GM19239 (cell line): ENCODE results near the gene AFP.
A peak's percentile ranks its signal among the peaks of the same experiment; 100 is the strongest.
"Not testable (repeated sequence)": the region's sequence is repeated elsewhere in the genome, so short reads cannot be mapped to it uniquely, and the experiment has no call there.

Experiments
- DNase-seq: peaks from one replicate; pipeline ENCODE4 v3.0.0; 2011; ENCODE audit warnings: low spot score; ENCODE audit not compliant: insufficient read length
- FAIRE-seq: peaks from 2 replicates; lab custom pipeline; 2011; peaks lifted over from hg19 to GRCh38; lab: Jason Lieb, UNC

Gene AFP

DNA sequence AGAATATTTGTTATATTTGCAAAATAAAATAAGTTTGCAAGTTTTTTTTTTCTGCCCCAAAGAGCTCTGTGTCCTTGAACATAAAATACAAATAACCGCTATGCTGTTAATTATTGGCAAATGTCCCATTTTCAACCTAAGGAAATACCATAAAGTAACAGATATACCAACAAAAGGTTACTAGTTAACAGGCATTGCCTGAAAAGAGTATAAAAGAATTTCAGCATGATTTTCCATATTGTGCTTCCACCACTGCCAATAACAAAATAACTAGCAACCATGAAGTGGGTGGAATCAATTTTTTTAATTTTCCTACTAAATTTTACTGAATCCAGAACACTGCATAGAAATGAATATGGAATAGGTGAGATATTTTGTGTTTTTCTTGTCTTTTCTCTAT lies at the start of gene AFP:
TSS of gene AFP (plus strand) at position 238 of the 400 bp plus-strand sequence. CDS start at position 280, 42 bp downstream.
- no peak for FAIRE-seq
- no peak for DNase-seq

DNA sequence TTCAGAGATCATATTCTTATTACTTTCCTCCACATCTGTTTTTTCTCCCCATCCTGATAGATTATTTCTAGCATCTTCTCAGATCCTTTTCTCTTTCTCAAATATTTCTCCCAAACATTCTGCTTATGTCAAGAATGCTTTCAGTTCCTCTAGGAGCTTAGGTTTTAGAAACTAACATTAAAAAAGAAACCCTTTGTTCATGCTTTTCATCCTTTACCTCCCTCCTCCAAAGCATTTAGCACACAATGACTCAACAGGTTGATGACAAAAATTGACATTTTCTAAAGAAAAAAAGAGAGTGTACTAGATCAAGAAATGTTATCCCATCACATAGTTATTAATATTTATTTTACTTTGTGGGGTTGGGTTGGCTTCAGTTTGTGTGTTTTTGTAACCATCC lies 48.5 kb upstream of the AFP start:
- FAIRE-seq, result no peak
- no peak for DNase-seq

DNA sequence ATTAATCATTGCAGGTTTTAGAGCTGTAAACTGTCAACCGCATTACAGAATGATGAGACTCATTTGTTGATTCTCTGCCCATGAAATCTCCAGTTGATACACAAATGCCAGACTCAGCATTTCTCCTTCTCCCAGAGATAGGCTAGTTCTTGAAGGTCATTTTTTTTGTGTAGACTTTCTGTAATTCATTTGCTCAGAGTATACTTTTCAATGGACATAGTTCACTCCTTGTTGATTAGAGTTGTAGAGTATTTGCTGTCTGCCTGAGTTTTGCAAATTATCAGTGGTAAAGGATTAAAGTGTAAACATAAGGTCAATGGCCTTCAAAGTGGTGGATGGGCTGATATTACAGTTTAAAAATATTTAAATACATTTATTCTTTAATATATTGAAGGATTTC lies 47.1 kb upstream of the AFP start:
- DNase-seq (no peak), FAIRE-seq (no peak)

DNA sequence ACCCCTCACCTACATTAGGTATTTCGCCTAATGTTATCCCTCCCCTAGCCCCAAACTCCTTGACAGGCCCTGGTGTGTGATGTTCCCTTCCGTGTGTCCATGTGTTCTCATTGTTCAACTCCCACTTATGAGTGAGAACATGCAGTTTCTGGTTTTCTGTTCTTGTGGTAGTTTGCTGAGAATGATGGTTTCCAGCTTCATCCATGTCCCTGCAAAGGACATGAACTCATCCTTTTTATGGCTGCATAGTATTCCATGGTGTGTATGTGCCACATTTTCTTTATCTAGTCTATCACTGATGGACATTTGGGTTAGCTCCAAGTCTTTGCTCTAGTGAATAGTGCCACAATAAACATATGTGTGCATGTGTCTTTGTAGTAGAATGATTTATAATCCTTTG lies 46.4 kb upstream of the AFP start:
- FAIRE-seq, DNase-seq: not testable (repeated sequence)

DNA sequence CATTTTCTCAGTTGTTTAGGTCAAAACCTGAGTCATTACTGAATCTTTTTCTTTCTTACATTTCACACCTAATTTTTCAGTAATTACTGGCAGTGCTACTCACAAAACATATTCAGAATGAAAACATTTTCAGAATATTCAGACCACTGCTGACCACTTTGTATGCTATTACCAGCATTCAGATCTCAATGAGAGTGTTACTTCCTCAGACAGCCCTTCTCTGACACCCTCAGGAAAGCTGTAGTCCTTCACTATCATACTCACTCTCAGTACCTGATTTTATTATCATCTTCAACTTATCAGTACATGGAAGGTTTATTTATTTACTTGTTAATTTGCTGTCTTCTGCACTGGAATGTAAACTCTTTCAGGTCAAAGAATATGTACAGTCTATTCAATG lies 44.2 kb upstream of the AFP start:
- FAIRE-seq (no peak), DNase-seq (no peak)

DNA sequence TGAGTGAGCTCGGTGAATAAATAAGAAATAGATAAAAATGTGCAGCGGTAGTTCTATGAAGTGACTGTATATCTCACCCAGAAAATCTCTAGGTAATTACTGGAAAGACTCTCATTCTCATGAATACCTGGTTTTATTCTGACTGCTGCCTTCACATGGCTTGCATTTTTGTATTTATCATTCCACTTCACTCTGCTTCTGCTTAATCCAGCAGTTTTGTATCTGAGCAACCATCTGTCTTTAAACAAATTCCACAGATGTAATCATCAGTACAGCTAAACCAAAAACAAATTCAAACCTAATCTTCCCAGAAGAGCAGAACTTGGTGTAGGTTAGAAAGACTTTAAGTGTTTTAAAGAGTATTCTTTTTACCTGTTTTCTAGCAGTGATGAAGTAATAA lies 43.1 kb upstream of the AFP start:
- DNase-seq (no peak), FAIRE-seq (no peak)

DNA sequence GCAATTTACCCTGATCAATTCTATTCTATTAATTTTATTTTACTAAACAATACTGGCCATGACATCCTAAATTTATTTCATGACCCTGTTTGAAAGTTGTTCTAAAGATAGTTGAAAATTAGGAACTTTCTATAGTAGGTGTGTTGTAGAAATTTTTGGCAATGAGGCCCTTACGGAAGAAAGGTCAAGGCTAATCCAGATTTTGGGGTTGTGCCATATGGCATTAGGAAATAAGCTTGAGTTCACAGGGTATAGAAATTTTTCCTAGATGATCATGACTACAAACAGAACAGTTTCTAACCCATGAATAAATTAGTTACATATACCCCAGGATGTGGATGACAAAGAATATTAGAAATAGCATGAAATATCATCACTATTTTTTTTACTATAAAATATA lies 39.7 kb upstream of the AFP start:
- no peak for FAIRE-seq
- no peak for DNase-seq

DNA sequence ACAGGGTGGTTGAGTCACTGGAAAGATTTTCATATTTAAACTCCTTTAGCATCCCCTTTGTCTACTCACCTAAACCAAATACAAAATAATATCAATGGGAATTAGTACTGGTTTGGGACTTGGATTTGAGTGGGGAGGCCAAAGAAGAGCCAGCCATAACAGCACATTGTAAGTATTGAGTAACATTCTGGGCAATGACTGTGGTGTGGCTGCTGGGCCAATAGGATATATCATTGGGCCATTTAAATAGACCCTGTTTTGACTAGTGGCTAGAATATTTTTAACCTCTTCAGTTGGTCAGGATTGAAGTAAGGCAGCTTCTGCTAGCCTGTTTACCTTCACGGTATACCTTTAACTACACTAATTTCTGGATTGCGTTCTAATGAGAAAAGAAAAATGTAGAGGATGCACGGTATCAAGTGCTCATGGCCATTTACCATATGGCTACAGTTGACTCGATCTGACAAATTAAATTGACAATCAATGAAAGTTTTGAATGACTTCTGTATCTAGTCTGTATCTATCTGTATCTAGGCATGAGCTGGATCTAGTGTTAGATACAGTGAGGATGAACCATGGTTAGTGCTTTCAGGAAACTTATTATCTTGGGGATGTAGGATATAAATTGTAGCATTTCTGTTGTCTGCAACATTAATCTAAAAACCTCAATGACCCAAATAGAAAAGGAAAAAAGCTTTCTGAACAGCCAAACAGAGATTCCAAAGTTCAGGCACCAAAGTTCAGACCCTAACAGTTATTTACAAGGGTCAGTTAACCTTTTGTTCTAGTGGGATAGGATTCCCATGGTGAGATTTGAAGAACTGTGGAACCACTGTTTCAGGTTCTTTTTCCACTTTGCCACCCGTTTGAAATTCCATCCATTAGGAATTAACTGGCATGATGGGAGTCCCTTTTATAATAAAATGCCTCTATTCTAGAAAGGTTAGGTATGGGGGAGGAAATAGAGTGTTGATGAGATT lies 38.7 kb upstream of the AFP start:
- no peak for FAIRE-seq
- no peak for DNase-seq

DNA sequence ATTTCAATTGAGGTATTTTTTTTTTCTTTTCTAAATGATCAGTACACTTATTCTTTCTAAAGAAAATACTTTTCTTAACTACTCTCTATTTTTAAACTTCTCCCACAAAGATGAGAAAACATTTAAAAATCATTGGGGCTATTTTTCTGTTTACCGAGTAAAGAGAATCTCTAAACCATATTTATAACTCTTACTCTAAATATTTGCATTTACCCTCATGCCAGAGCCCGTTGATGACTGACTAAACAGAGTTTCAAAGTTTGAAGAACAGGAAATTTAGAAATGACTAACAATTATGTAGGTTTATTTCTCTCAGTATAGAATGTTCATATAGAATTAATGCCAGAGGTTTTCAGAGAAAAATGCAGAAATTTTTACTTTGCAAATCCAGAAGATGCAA lies 34.6 kb upstream of the AFP start:
- FAIRE-seq (no peak), DNase-seq (no peak)

DNA sequence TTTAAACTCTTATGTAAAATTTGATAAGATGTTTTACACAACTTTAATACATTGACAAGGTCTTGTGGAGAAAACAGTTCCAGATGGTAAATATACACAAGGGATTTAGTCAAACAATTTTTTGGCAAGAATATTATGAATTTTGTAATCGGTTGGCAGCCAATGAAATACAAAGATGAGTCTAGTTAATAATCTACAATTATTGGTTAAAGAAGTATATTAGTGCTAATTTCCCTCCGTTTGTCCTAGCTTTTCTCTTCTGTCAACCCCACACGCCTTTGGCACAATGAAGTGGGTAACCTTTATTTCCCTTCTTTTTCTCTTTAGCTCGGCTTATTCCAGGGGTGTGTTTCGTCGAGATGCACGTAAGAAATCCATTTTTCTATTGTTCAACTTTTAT lies 32.0 kb upstream of the AFP start, which contains the start of gene ALB:
TSS of gene ALB (plus strand) at position 246 of the 400 bp plus-strand sequence. CDS start at position 287, 41 bp downstream.
- DNase-seq (no peak), FAIRE-seq (no peak)

DNA sequence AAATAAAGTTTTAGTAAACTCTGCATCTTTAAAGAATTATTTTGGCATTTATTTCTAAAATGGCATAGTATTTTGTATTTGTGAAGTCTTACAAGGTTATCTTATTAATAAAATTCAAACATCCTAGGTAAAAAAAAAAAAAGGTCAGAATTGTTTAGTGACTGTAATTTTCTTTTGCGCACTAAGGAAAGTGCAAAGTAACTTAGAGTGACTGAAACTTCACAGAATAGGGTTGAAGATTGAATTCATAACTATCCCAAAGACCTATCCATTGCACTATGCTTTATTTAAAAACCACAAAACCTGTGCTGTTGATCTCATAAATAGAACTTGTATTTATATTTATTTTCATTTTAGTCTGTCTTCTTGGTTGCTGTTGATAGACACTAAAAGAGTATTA lies 31.6 kb upstream of the AFP start:
- no peak for FAIRE-seq
- no peak for DNase-seq

DNA sequence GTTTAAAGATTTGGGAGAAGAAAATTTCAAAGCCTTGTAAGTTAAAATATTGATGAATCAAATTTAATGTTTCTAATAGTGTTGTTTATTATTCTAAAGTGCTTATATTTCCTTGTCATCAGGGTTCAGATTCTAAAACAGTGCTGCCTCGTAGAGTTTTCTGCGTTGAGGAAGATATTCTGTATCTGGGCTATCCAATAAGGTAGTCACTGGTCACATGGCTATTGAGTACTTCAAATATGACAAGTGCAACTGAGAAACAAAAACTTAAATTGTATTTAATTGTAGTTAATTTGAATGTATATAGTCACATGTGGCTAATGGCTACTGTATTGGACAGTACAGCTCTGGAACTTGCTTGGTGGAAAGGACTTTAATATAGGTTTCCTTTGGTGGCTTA lies 30.9 kb upstream of the AFP start:
- no peak for FAIRE-seq
- no peak for DNase-seq

DNA sequence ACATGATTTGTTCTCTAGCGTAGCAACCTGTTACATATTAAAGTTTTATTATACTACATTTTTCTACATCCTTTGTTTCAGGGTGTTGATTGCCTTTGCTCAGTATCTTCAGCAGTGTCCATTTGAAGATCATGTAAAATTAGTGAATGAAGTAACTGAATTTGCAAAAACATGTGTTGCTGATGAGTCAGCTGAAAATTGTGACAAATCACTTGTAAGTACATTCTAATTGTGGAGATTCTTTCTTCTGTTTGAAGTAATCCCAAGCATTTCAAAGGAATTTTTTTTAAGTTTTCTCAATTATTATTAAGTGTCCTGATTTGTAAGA lies 29.5 kb upstream of the AFP start:
- DNase-seq, result no peak
- FAIRE-seq, result no peak

DNA sequence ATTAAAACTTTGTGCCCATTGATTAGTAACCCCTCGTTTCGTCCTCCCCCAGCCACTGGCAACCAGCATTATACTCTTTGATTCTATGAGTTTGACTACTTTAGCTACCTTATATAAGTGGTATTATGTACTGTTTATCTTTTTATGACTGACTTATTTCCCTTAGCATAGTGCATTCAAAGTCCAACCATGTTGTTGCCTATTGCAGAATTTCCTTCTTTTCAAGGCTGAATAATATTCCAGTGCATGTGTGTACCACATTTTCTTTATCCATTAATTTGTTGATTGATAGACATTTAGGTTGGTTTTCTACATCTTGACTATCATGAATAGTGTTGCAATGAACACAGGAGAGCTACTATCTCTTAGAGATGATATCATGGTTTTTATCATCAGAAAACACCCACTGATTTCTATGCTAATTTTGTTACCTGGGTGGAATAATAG lies 28.8 kb upstream of the AFP start:
- DNase-seq (no peak), FAIRE-seq (peak; percentile 11)

DNA sequence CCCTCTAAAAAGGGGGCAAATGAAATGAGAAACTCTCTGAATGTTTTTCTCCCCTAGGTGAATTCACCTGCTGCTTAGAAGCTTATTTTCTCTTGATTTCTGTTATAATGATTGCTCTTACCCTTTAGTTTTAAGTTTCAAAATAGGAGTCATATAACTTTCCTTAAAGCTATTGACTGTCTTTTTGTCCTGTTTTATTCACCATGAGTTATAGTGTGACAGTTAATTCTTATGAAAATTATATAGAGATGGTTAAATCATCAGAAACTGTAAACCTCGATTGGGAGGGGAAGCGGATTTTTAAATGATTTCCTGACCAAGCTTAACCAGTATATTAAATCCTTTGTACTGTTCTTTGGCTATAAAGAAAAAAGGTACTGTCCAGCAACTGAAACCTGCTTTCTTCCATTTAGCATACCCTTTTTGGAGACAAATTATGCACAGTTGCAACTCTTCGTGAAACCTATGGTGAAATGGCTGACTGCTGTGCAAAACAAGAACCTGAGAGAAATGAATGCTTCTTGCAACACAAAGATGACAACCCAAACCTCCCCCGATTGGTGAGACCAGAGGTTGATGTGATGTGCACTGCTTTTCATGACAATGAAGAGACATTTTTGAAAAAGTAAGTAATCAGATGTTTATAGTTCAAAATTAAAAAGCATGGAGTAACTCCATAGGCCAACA lies 27.7 kb upstream of the AFP start:
- FAIRE-seq (no peak), DNase-seq (no peak)

DNA sequence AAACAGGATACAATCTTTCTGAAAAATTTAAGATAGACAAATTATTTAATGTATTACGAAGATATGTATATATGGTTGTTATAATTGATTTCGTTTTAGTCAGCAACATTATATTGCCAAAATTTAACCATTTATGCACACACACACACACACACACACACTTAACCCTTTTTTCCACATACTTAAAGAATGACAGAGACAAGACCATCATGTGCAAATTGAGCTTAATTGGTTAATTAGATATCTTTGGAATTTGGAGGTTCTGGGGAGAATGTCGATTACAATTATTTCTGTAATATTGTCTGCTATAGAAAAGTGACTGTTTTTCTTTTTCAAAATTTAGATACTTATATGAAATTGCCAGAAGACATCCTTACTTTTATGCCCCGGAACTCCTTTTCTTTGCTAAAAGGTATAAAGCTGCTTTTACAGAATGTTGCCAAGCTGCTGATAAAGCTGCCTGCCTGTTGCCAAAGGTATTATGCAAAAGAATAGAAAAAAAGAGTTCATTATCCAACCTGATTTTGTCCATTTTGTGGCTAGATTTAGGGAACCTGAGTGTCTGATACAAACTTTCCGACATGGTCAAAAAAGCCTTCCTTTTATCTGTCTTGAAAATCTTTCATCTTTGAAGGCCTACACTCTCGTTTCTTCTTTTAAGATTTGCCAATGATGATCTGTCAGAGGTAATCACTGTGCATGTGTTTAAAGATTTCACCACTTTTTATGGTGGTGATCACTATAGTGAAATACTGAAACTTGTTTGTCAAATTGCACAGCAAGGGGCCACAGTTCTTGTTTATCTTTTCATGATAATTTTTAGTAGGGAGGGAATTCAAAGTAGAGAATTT lies 26.8 kb upstream of the AFP start:
- FAIRE-seq (no peak), DNase-seq (no peak)

DNA sequence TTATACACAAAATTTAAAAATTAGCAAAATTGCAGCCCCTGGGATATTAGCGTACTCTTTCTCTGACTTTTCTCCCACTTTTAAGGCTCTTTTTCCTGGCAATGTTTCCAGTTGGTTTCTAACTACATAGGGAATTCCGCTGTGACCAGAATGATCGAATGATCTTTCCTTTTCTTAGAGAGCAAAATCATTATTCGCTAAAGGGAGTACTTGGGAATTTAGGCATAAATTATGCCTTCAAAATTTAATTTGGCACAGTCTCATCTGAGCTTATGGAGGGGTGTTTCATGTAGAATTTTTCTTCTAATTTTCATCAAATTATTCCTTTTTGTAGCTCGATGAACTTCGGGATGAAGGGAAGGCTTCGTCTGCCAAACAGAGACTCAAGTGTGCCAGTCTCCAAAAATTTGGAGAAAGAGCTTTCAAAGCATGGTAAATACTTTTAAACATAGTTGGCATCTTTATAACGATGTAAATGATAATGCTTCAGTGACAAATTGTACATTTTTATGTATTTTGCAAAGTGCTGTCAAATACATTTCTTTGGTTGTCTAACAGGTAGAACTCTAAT lies 26.0 kb upstream of the AFP start:
- DNase-seq, result no peak
- FAIRE-seq, result no peak

DNA sequence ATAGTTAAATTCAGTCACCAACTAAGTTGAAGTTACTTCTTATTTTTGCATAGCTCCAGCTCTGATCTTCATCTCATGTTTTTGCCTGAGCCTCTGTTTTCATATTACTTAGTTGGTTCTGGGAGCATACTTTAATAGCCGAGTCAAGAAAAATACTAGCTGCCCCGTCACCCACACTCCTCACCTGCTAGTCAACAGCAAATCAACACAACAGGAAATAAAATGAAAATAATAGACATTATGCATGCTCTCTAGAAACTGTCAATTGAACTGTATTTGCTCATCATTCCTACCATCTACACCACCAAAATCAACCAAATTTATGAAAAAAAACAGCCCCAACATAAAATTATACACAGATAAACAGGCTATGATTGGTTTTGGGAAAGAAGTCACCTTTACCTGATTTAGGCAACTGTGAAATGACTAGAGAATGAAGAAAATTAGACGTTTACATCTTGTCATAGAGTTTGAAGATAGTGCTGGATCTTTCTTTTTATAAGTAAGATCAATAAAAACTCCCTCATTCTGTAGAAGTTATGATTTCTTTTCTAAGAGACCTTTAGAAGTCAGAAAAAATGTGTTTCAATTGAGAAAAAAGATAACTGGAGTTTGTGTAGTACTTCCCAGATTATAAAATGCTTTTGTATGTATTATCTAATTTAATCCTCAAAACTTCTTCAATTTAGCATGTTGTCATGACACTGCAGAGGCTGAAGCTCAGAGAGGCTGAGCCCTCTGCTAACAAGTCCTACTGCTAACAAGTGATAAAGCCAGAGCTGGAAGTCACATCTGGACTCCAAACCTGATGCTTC lies 24.9 kb upstream of the AFP start:
- no peak for FAIRE-seq
- no peak for DNase-seq

DNA sequence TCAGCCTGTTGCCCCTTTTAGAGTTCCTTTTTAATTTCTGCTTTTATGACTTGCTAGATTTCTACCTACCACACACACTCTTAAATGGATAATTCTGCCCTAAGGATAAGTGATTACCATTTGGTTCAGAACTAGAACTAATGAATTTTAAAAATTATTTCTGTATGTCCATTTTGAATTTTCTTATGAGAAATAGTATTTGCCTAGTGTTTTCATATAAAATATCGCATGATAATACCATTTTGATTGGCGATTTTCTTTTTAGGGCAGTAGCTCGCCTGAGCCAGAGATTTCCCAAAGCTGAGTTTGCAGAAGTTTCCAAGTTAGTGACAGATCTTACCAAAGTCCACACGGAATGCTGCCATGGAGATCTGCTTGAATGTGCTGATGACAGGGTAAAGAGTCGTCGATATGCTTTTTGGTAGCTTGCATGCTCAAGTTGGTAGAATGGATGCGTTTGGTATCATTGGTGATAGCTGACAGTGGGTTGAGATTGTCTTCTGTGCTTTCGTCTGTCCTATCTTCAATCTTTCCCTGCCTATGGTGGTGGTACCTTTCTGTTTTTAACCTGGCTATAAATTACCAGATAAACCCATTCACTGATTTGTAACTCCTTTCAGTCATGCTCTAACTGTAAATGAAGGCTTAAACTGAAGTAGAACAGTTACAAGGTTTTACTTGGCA lies 24.1 kb upstream of the AFP start:
- DNase-seq (no peak), FAIRE-seq (no peak)
